PC-3 (cell line): Measurements from ENCODE around the gene FAM136A. TPM values are rescaled to one million over a fixed set of nuclear protein-coding genes. Genes with fewer than 3 reads are reported as not detected.

ENCODE experiments used
- ATAC-seq: fragments of 200-7000 bp; cut with Tn5 transposase; 2 replicates; pipeline ENCODE4 v1.9.1; 2020; ENCODE audit warnings: mild to moderate bottlenecking, moderate library complexity
- BruUV-seq: library from RNA; stranded (reverse); fragments of 400-500 nt; replicated peaks from 2 replicates; lab custom pipeline; 2021; lab: Mats Ljungman, UMichigan
- CTCF ChIA-PET: fragments of 300-600 bp; sonication (Branson Sonifier 250); formaldehyde crosslinking; loops from one replicate; lab custom pipeline; 2022; ENCODE audit warnings: antibody characterized with exemption; lab: Charles Lee
- POLR2A ChIA-PET: fragments of 300-600 bp; sonication (Branson Sonifier 250); formaldehyde crosslinking; loops from one replicate; lab custom pipeline; 2022; ENCODE audit warnings: antibody characterized with exemption; ENCODE audit not compliant: unreplicated experiment; lab: Charles Lee
- DNase-seq: peaks from one replicate; pipeline ENCODE4 v3.0.0-alpha.2; 2015
- H2AFZ ChIP-seq: fragments of 300-600 bp; sonication (generic); 2 replicates; pipeline ENCODE4 v1.6.0; 2016; ENCODE audit warnings: antibody characterized with exemption, low read length
- H3F3A ChIP-seq: fragments of 300-600 bp; sonication (generic); one replicate; pipeline ENCODE4 v1.6.0; 2017; ENCODE audit warnings: antibody characterized with exemption, low read length, control low read depth, mild to moderate bottlenecking; ENCODE audit not compliant: unreplicated experiment
- H3K27ac ChIP-seq: fragments of 300-600 bp; sonication (generic); 2 replicates; pipeline ENCODE4 v1.5.1; 2016; ENCODE audit warnings: mild to moderate bottlenecking, low read length
- H3K27me3 ChIP-seq: fragments of 300-600 bp; sonication (generic); 2 replicates; pipeline ENCODE4 v1.6.1; 2016; ENCODE audit warnings: low read length, mixed read lengths
- H3K36me3 ChIP-seq: fragments of 300-600 bp; sonication (generic); 2 replicates; pipeline ENCODE4 v1.6.1; 2016; ENCODE audit warnings: low read depth, mixed run types, low read length, mixed read lengths
- H3K4me1 ChIP-seq: fragments of 300-600 bp; sonication (generic); 2 replicates; pipeline ENCODE4 v1.5.1; 2016; ENCODE audit warnings: low read length; ENCODE audit not compliant: insufficient read depth
- H3K4me2 ChIP-seq: fragments of 300-600 bp; sonication (generic); 2 replicates; pipeline ENCODE4 v1.6.0; 2016; ENCODE audit warnings: low read length
- H3K4me3 ChIP-seq: fragments of 300-600 bp; sonication (generic); 2 replicates; pipeline ENCODE4 v1.5.1; 2016; ENCODE audit warnings: mild to moderate bottlenecking, low read length, mixed read lengths
- H3K79me2 ChIP-seq: fragments of 300-600 bp; sonication (generic); 2 replicates; pipeline ENCODE4 v1.6.1; 2017; ENCODE audit warnings: low read length, mixed read lengths
- H3K9ac ChIP-seq: fragments of 300-600 bp; sonication (generic); 2 replicates; pipeline ENCODE4 v1.6.0; 2016; ENCODE audit warnings: mild to moderate bottlenecking, low read length
- H3K9me2 ChIP-seq: fragments of 300-600 bp; sonication (generic); replicated peaks from 2 replicates; pipeline ENCODE4 v1.6.1; 2016; ENCODE audit warnings: mixed run types, low read length, mixed read lengths
- H3K9me3 ChIP-seq: fragments of 300-600 bp; sonication (generic); 2 replicates; pipeline ENCODE4 v1.6.1; 2016; ENCODE audit warnings: low read length, mixed read lengths
- H4K20me1 ChIP-seq: fragments of 300-600 bp; sonication (generic); 2 replicates; pipeline ENCODE4 v1.6.1; 2016; ENCODE audit warnings: low read length, mixed read lengths
- CTCF ChIP-seq: fragments of 300-600 bp; sonication (generic); conservative IDR thresholded peaks from 2 replicates; pipeline ENCODE4 v1.5.1; 2017; ENCODE audit warnings: antibody characterized with exemption, low read depth, mild to moderate bottlenecking, low read length
- EZH2 ChIP-seq: fragments of 300-600 bp; sonication (generic); IDR thresholded peaks from one replicate; pipeline ENCODE4 v1.6.1; 2017; ENCODE audit warnings: antibody characterized with exemption, mild to moderate bottlenecking, low read length; ENCODE audit not compliant: unreplicated experiment
- EZH2phosphoT487 ChIP-seq: fragments of 300-600 bp; sonication (generic); IDR thresholded peaks from 2 replicates; pipeline ENCODE4 v1.6.1; 2018; ENCODE audit warnings: mild to moderate bottlenecking, antibody characterized with exemption, low read length, borderline replicate concordance
- intact Hi-C: fragments of 100-400 bp; cut with micrococcal nuclease; formaldehyde crosslinking; loops from 2 replicates; pipeline ENCODE4 v1.9.0; 2023
- total RNA-seq: library from RNA; depleted of rRNA; stranded (reverse); fragments of >200 nt; gene quantifications from 2 replicates; pipeline ENCODE4 v1.2.3, GENCODE V29; 2014

Gene FAM136A
- total RNA-seq, 1 experiment from 2014 or later: 67.6 TPM

- Histone ChIP-seq H2AFZ (no peak overlapping the region), H3K27ac (no peak overlapping the region), H3K27me3 (no peaks in the 10 kb centered on the region), H3K4me3 (no peak overlapping the region), H3K4me1 (peaks cover 19% of the 10 kb centered on the region), H3K9me3 (no peaks in the 10 kb centered on the region), H3K9ac (no peak overlapping the region), H3K4me2 (no peak overlapping the region), H3F3A (no peaks in the 10 kb centered on the region), H3K9me2 (no peaks in the 10 kb centered on the region), H4K20me1 (no peaks in the 10 kb centered on the region), H3K36me3 (no peaks in the 10 kb centered on the region), H3K79me2 (no peaks in the 10 kb centered on the region)
- POLR2A ChIA-PET: no interaction called here
- TF ChIP-seq EZH2phosphoT487 (no peak), EZH2 (no peak)
- intact Hi-C loops: no loop called here
- BruUV-seq: no TSS peak
- ATAC-seq (no peak), DNase-seq (no peak)
- CTCF ChIA-PET: interaction anchor here (1.1 kb wide), 1 partner anchor 27 kb away, joined by 4 read pairs; no protein-coding TSS in a partner anchor
Measured at GRCh38 chr2:70331012-70331411, 29.1 kb upstream of the FAM136A start.

GRCh38 chr2:70330476-70330875 lies 28.6 kb upstream of the FAM136A start:
- Histone ChIP-seq H3F3A (no peaks in the 10 kb centered on the region), H3K9me3 (no peaks in the 10 kb centered on the region), H3K27me3 (no peaks in the 10 kb centered on the region), H3K4me2 (no peak overlapping the region), H3K27ac (peak overlapping the region; percentile 76; the same call in 1 of the 2 replicates), H3K4me3 (no peak overlapping the region), H3K9ac (no peak overlapping the region), H3K4me1 (peaks cover 19% of the 10 kb centered on the region), H3K79me2 (no peaks in the 10 kb centered on the region), H4K20me1 (no peaks in the 10 kb centered on the region), H3K9me2 (no peaks in the 10 kb centered on the region), H2AFZ (no peak overlapping the region), H3K36me3 (no peaks in the 10 kb centered on the region)
- TF ChIP-seq EZH2 (no peak), CTCF (no peak), EZH2phosphoT487 (no peak)
- ATAC-seq (no peak), DNase-seq (no peak)
- intact Hi-C loops: no loop called here
- ChIA-PET POLR2A (no interaction called here), CTCF (interaction anchor here (0.6 to 1.1 kb wide), 2 partner anchors 19 to 26 kb away, joined by 4 to 9 read pairs; no protein-coding TSS in a partner anchor)
- no TSS peak for BruUV-seq

DNA sequence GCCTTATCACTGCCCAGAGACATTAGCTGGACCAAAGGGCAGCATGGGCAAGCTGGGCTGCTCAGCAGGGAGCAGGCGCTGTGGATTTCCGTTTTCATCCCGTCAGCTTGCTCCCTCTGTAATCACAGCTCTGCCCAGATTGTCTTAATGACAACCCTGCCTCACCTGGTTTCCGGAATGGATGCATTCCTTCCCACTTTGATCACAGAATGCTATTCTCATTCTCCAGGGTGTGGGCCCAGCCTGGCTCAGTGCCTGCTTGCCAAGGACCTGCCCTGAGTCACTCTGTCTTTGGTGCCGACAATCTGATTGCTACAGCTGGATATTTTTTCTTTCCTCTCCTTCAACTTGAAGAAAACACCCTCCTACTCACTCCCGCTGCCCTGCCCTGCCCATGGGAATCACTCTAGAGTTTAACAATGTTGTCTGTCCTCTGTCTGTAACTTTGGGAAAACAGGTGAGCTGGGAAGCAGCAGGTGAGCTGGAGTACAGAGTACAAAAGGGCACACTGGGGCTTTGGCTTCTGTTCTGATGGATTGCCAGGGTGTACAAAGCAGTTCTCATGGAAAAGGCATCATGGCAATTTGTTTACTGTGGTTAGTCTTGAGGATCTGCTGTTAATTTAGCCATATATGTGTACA lies 27.2 kb upstream of the FAM136A start:
- H3F3A ChIP-seq: no peaks in the 10 kb centered on the region
- H3K27ac ChIP-seq: peak overlapping the region; percentile 76
- no peaks in the 10 kb centered on the region for H3K9me2 ChIP-seq
- POLR2A ChIA-PET: interaction anchor here (0.6 kb wide), 1 partner anchor 646 kb away, joined by 3 read pairs; no protein-coding TSS in a partner anchor
- no peaks in the 10 kb centered on the region for H3K36me3 ChIP-seq
- H3K9ac ChIP-seq: peak overlapping the region; percentile 23
- intact Hi-C loops: no loop called here
- H3K79me2 ChIP-seq: no peaks in the 10 kb centered on the region
- DNase-seq (peak; percentile 97), ATAC-seq (peak; percentile 93)
- peak overlapping the region; percentile 67 for H3K4me2 ChIP-seq
- H3K4me1 ChIP-seq: peaks cover 19% of the 10 kb centered on the region
- H3K27me3 ChIP-seq: no peaks in the 10 kb centered on the region
- CTCF ChIA-PET: interaction anchor here (0.9 to 1.5 kb wide), 3 partner anchors 24 to 27 kb away, joined by 4 to 6 read pairs (median 6); partner anchors contain the start of gene FAM136A
- BruUV-seq: TSS peak; percentile 99
- no peaks in the 10 kb centered on the region for H4K20me1 ChIP-seq
- H3K9me3 ChIP-seq: no peaks in the 10 kb centered on the region
- TF ChIP-seq EZH2 (no peak), EZH2phosphoT487 (no peak), CTCF (no peak)
- peak overlapping the region; percentile 14; the same call in 1 of the 2 replicates for H3K4me3 ChIP-seq
- H2AFZ ChIP-seq: peak overlapping the region; percentile 50
